GM23338 (cell line): ENCODE measurements around the gene AMFR.

Experiments
- TF ChIP-seq, protein P1 (sequence below): IDR thresholded peaks from 2 replicates; pipeline ENCODE4 v1.6.1; 2016; ENCODE audit warnings: antibody characterized with exemption
- TF ChIP-seq, protein P2 (sequence below), 2 experiments: fragments of 200-600 bp in 1 of 2; sonication (generic) in 1 of 2; conservative IDR thresholded peaks; 2 replicates each; pipeline versions ENCODE4 v1.5.1 to v1.6.1; 2016 to 2017; ENCODE audit warnings: antibody characterized with exemption in 2 of 2, low read depth in 2 of 2, mild to moderate bottlenecking in 2 of 2, moderate library complexity in 1 of 2

DNA sequence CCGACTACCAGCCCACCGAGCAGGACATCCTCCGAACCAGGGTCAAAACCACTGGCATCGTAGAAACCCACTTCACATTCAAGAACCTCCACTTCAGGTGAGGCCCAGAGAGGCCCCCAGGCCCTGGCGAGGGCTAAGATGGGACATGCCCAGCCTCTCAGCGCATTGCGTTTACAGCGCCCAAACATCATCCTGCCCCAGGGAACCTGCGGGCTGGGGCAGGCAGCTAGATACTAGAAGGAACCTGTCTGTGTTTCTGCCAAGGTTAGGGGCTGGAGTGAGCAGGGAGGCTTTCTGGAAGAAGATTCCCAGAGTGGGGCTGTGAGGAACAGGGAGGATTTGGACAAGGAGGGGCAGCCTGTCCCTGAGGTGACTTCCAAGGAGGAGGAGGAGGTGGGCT is 90.6 kb downstream of the AMFR start:
- TF ChIP-seq, protein P1, sequence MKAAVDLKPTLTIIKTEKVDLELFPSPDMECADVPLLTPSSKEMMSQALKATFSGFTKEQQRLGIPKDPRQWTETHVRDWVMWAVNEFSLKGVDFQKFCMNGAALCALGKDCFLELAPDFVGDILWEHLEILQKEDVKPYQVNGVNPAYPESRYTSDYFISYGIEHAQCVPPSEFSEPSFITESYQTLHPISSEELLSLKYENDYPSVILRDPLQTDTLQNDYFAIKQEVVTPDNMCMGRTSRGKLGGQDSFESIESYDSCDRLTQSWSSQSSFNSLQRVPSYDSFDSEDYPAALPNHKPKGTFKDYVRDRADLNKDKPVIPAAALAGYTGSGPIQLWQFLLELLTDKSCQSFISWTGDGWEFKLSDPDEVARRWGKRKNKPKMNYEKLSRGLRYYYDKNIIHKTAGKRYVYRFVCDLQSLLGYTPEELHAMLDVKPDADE: no peak
- TF ChIP-seq, protein P2, sequence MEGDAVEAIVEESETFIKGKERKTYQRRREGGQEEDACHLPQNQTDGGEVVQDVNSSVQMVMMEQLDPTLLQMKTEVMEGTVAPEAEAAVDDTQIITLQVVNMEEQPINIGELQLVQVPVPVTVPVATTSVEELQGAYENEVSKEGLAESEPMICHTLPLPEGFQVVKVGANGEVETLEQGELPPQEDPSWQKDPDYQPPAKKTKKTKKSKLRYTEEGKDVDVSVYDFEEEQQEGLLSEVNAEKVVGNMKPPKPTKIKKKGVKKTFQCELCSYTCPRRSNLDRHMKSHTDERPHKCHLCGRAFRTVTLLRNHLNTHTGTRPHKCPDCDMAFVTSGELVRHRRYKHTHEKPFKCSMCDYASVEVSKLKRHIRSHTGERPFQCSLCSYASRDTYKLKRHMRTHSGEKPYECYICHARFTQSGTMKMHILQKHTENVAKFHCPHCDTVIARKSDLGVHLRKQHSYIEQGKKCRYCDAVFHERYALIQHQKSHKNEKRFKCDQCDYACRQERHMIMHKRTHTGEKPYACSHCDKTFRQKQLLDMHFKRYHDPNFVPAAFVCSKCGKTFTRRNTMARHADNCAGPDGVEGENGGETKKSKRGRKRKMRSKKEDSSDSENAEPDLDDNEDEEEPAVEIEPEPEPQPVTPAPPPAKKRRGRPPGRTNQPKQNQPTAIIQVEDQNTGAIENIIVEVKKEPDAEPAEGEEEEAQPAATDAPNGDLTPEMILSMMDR (conservative IDR thresholded peaks at IDR 0.05; ENCODE audit: low read depth in 2 of 2): no peak
